OCI-LY7 (cell line): ENCODE results near the gene GULP1. TPM values are rescaled to one million over a fixed set of nuclear protein-coding genes. Genes with fewer than 3 reads are reported as not detected.

Source experiments
- BruUV-seq: library from RNA; stranded (reverse); fragments of 400-500 nt; replicated peaks from 2 replicates; lab custom pipeline; 2021; lab: Mats Ljungman, UMichigan
- CTCF ChIA-PET: fragments of 300-600 bp; sonication (Branson Sonifier 250); formaldehyde crosslinking; loops from one replicate; lab custom pipeline; 2022; ENCODE audit warnings: antibody characterized with exemption; ENCODE audit not compliant: unreplicated experiment; lab: Charles Lee
- POLR2A ChIA-PET: fragments of 300-600 bp; sonication (Branson Sonifier 250); formaldehyde crosslinking; loops from one replicate; lab custom pipeline; 2022; ENCODE audit warnings: antibody characterized with exemption; lab: Charles Lee
- DNase-seq: peaks from one replicate; pipeline ENCODE4 v3.0.0-alpha.2; 2015; ENCODE audit warnings: low spot score
- H2AFZ ChIP-seq: fragments of 200-600 bp; sonication (generic), shearing (Covaris generic); 2 replicates; pipeline ENCODE4 v1.6.1; 2014; ENCODE audit warnings: mild to moderate bottlenecking, antibody characterized with exemption, low read length, moderate library complexity
- H3K27ac ChIP-seq: fragments of 200-600 bp; sonication (generic); 2 replicates; pipeline ENCODE4 v1.5.1; 2014; ENCODE audit warnings: mixed run types, low read depth, mild to moderate bottlenecking, moderate library complexity, low read length, inconsistent platforms; ENCODE audit not compliant: poor library complexity, severe bottlenecking
- H3K36me3 ChIP-seq: fragments of 200-600 bp; sonication (generic); 2 replicates; pipeline ENCODE4 v1.6.1; 2014; ENCODE audit warnings: mild to moderate bottlenecking, antibody characterized with exemption, low read length, moderate library complexity, mixed read lengths; ENCODE audit not compliant: insufficient read depth
- H3K4me1 ChIP-seq: fragments of 200-600 bp; sonication (generic); 2 replicates; pipeline ENCODE4 v1.5.1; 2014; ENCODE audit warnings: mild to moderate bottlenecking, low read length; ENCODE audit not compliant: insufficient read depth, poor library complexity, severe bottlenecking
- H3K4me2 ChIP-seq: fragments of 200-600 bp; sonication (generic); 2 replicates; pipeline ENCODE4 v1.6.1; 2014; ENCODE audit warnings: mild to moderate bottlenecking, low read length
- H3K4me3 ChIP-seq: fragments of 200-600 bp; sonication (generic); 2 replicates; pipeline ENCODE4 v1.5.1; 2014; ENCODE audit warnings: mild to moderate bottlenecking, low read depth, low read length; ENCODE audit not compliant: poor library complexity, severe bottlenecking
- H3K79me2 ChIP-seq: fragments of 200-600 bp; sonication (generic); 2 replicates; pipeline ENCODE4 v1.6.1; 2016; ENCODE audit warnings: low read depth, mild to moderate bottlenecking, low read length, moderate library complexity, mixed read lengths; ENCODE audit not compliant: insufficient read depth
- H3K9me2 ChIP-seq: fragments of 200-600 bp; sonication (generic); 2 replicates; pipeline ENCODE4 v1.6.1; 2016; ENCODE audit warnings: mild to moderate bottlenecking, low read length, mixed read lengths; ENCODE audit not compliant: insufficient read depth
- H3K9me3 ChIP-seq: fragments of 200-600 bp; sonication (generic); 2 replicates; pipeline ENCODE4 v1.6.1; 2014; ENCODE audit warnings: mild to moderate bottlenecking, mixed run types, low read length, mixed read lengths
- H4K20me1 ChIP-seq: fragments of 200-600 bp; sonication (generic); 2 replicates; pipeline ENCODE4 v1.6.1; 2014; ENCODE audit warnings: mild to moderate bottlenecking, antibody characterized with exemption, low read length, moderate library complexity, mixed read lengths; ENCODE audit not compliant: insufficient read depth
- CTCF ChIP-seq: fragments of 200-600 bp; sonication (generic); conservative IDR thresholded peaks from 2 replicates; pipeline ENCODE4 v1.5.1; 2014; ENCODE audit warnings: mild to moderate bottlenecking, antibody characterized with exemption, low read length, moderate library complexity, mixed read lengths
- EZH2phosphoT487 ChIP-seq: fragments of 200-600 bp; sonication (generic); IDR thresholded peaks from 2 replicates; pipeline ENCODE4 v1.6.1; 2018; ENCODE audit warnings: low read depth, borderline replicate concordance, mild to moderate bottlenecking, mixed run types, antibody characterized with exemption, low read length, moderate library complexity, mixed read lengths
- intact Hi-C: fragments of 100-400 bp; cut with micrococcal nuclease; formaldehyde crosslinking; loops from one replicate; pipeline ENCODE4 v1.10.0; 2022; ENCODE audit not compliant: unreplicated experiment
- total RNA-seq, 2 experiments: library from RNA; depleted of rRNA in 1 of 2; stranded (reverse); fragments of >200 nt in 1 of 2; shearing (Covaris generic) in 1 of 2; gene quantifications; 2 replicates each; pipeline ENCODE4 v1.2.3, GENCODE V29; 2014 to 2022

GULP1 gene
- total RNA-seq, 2 experiments from 2014 or later: not detected

DNA sequence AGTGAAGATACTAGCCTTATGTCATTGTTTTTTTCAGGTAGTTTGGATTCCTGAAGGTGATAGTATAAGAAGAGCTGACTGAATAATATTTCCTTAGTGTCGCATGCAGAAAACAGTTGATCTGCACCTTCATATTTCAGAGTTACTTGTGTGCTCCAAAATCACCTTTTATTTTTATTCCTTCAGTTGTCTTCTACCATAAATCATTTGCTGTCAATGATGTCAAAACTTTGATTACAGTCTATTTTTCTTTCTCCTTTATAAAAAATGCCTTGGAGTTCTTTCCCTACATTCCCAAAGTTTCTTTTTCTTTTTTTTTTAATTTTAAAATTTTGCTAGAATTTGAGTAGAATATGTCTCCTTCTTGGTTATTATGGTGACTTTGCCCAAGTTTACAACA is 142.3 kb downstream of the GULP1 start:
- CTCF ChIA-PET: no interaction called here
- no peaks in the 10 kb centered on the region for H3K79me2 ChIP-seq
- H3K9me2 ChIP-seq: no peaks in the 10 kb centered on the region
- no peaks in the 10 kb centered on the region for H3K9me3 ChIP-seq
- no TSS peak for BruUV-seq
- H3K4me2 ChIP-seq: no peak overlapping the region
- POLR2A ChIA-PET: no interaction called here
- intact Hi-C loops: no loop called here
- H3K4me1 ChIP-seq: no peaks in the 10 kb centered on the region
- H3K36me3 ChIP-seq: no peaks in the 10 kb centered on the region
- H3K4me3 ChIP-seq: no peak overlapping the region
- no peak overlapping the region for H2AFZ ChIP-seq
- H4K20me1 ChIP-seq: no peaks in the 10 kb centered on the region
- no peak overlapping the region for H3K27ac ChIP-seq
- no peak for TF ChIP-seq CTCF
- TF ChIP-seq EZH2phosphoT487: no peak
- DNase-seq: no peak

- intact Hi-C loops: no loop called here
- Histone ChIP-seq H3K9me3 (no peaks in the 10 kb centered on the region), H3K4me1 (no peaks in the 10 kb centered on the region), H3K4me3 (no peak overlapping the region), H4K20me1 (no peaks in the 10 kb centered on the region), H3K27ac (no peak overlapping the region), H3K36me3 (no peaks in the 10 kb centered on the region), H3K79me2 (no peaks in the 10 kb centered on the region), H2AFZ (no peak overlapping the region), H3K4me2 (no peak overlapping the region), H3K9me2 (no peaks in the 10 kb centered on the region)
- ChIA-PET CTCF (no interaction called here), POLR2A (no interaction called here)
- TF ChIP-seq EZH2phosphoT487: no peak
- TF ChIP-seq CTCF: no peak
- BruUV-seq: no TSS peak
- no peak for DNase-seq
Observed at GRCh38 chr2:188435115-188435514, 143.4 kb downstream of the GULP1 start.

DNA sequence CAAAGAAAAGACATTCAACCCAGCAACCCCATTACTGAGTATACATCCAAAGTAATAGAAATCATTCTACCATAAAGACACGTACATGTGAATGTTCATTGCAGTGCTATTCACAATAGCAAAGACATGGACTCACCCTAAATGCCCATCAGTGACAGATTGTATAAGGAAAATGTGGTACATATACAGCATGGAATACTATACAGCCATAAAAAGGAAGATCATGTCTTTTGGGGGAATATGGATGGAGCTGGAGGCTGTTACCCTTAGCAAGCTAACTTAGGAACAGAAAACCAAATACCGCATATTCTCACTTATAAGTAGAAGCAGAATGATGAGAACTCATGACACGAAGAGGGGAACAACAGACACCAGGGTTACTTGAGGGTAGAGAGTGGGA is 145.9 kb downstream of the GULP1 start:
- no peak for DNase-seq
- Histone ChIP-seq H3K36me3 (no peaks in the 10 kb centered on the region), H3K4me2 (no peak overlapping the region), H3K27ac (no peak overlapping the region), H4K20me1 (no peaks in the 10 kb centered on the region), H3K4me1 (no peaks in the 10 kb centered on the region), H2AFZ (no peak overlapping the region), H3K4me3 (no peak overlapping the region), H3K9me3 (no peaks in the 10 kb centered on the region), H3K9me2 (no peaks in the 10 kb centered on the region), H3K79me2 (no peaks in the 10 kb centered on the region)
- intact Hi-C loops: no loop called here
- no TSS peak for BruUV-seq
- ChIA-PET POLR2A (no interaction called here), CTCF (no interaction called here)
- TF ChIP-seq CTCF (no peak), EZH2phosphoT487 (no peak)
